Measurements from ENCODE around the gene NELL1.

Gene NELL1

DNA sequence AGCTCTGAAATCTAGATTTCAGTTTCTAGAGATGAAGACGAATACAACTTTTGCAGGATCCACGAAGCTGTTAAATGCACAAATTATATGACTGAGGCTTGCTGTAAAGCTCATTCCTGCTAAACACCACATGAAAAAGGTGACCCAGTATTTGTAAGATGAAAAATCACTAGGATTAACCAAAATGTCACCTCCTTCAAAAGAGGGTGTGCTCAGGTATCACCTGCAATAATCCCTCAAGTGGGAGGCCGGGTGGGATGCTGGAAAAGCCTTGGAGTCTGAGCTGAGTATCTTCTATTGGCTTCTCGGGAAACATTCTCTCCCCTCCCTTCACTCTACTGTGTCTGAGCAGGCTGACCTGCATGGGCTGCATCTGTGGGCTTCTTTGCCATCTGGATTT lies 195.8 kb downstream of the NELL1 start:
- Histone ChIP-seq H3K4me2 (ENCODE audit: low read length) (no peak overlapping the region), H3K9me3 (ENCODE audit: control insufficient read depth, insufficient read depth, low read length) (no peaks in the 10 kb centered on the region), H3K27me3 (ENCODE audit: control insufficient read depth, low read length) (no peaks in the 10 kb centered on the region), H3K27ac (ENCODE audit: low read depth, low read length) (no peak overlapping the region), H3K4me1 (ENCODE audit: control insufficient read depth, low read length) (no peaks in the 10 kb centered on the region), H4K20me1 (ENCODE audit: control insufficient read depth, insufficient read depth, low read depth, low read length) (no peaks in the 10 kb centered on the region), H3F3A (ENCODE audit: control insufficient read depth, insufficient read depth) (no peaks in the 10 kb centered on the region), H3K36me3 (ENCODE audit: control insufficient read depth, low read length) (no peaks in the 10 kb centered on the region), H3K9me2 (replicated peaks; ENCODE audit: control insufficient read depth, low read length) (no peaks in the 10 kb centered on the region), H3K4me3 (ENCODE audit: low read length) (no peak overlapping the region), H3K79me2 (ENCODE audit: control insufficient read depth, low read length) (no peaks in the 10 kb centered on the region)
- TF ChIP-seq, protein P1, sequence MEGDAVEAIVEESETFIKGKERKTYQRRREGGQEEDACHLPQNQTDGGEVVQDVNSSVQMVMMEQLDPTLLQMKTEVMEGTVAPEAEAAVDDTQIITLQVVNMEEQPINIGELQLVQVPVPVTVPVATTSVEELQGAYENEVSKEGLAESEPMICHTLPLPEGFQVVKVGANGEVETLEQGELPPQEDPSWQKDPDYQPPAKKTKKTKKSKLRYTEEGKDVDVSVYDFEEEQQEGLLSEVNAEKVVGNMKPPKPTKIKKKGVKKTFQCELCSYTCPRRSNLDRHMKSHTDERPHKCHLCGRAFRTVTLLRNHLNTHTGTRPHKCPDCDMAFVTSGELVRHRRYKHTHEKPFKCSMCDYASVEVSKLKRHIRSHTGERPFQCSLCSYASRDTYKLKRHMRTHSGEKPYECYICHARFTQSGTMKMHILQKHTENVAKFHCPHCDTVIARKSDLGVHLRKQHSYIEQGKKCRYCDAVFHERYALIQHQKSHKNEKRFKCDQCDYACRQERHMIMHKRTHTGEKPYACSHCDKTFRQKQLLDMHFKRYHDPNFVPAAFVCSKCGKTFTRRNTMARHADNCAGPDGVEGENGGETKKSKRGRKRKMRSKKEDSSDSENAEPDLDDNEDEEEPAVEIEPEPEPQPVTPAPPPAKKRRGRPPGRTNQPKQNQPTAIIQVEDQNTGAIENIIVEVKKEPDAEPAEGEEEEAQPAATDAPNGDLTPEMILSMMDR (IDR thresholded peaks at IDR 0.05; ENCODE audit: low read depth, low read length, poor library complexity, severe bottlenecking), result no peak
- no peak for TF ChIP-seq EZH2phosphoT487 (IDR thresholded peaks at IDR 0.05; ENCODE audit: borderline replicate concordance, low read length)

DNA sequence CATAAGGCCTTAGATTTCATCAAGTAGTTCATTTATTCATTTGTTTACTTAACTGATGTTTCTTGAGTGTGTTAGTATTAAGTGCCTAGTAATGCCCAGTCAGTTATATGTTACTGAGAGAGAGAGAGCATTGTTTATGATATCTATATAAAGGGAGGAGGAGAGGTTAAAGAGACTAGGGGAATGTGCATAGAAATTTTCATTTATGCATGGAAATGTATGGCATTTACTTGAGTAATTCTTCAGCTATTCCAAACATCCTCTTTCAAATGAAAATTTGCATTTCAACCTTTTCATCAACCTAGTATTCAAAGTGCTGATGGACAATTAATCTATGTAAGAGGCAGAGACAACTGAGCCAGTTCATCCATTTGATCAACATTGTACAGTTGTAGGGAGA lies 199.7 kb downstream of the NELL1 start:
- Histone ChIP-seq H3K9me2 (replicated peaks; ENCODE audit: control insufficient read depth, low read length) (no peaks in the 10 kb centered on the region), H3K36me3 (ENCODE audit: control insufficient read depth, low read length) (no peaks in the 10 kb centered on the region), H3F3A (ENCODE audit: control insufficient read depth, insufficient read depth) (no peaks in the 10 kb centered on the region), H4K20me1 (ENCODE audit: control insufficient read depth, insufficient read depth, low read depth, low read length) (no peaks in the 10 kb centered on the region), H3K4me2 (ENCODE audit: low read length) (no peak overlapping the region), H3K27ac (ENCODE audit: low read depth, low read length) (no peak overlapping the region), H3K4me1 (ENCODE audit: control insufficient read depth, low read length) (no peaks in the 10 kb centered on the region), H3K9me3 (ENCODE audit: control insufficient read depth, insufficient read depth, low read length) (no peaks in the 10 kb centered on the region), H3K79me2 (ENCODE audit: control insufficient read depth, low read length) (no peaks in the 10 kb centered on the region), H3K27me3 (ENCODE audit: control insufficient read depth, low read length) (no peaks in the 10 kb centered on the region), H3K4me3 (ENCODE audit: low read length) (no peak overlapping the region)
- TF ChIP-seq, protein P1 (IDR thresholded peaks at IDR 0.05; ENCODE audit: low read depth, low read length, poor library complexity, severe bottlenecking), result no peak
- TF ChIP-seq EZH2phosphoT487 (IDR thresholded peaks at IDR 0.05; ENCODE audit: borderline replicate concordance, low read length), result no peak

DNA sequence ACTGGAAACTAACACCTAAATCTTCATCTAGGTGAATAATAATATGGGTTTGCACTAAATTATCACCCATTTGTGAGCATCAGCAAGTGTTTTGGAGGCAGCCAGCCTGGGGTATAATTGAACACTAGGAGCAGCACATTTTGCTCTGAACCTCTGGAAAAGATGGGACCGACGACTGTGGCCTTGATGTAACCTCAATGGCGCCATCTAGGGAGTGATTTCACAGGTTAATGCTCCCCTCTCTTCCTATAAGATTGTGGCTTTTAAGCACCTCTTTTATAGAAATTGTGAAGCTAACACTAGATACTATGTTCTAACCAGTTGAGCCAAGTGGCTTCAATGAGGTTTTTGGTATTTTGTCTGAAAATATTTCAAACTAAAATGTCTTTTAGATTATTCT lies 203.7 kb downstream of the NELL1 start:
- Histone ChIP-seq H3K9me3 (ENCODE audit: control insufficient read depth, insufficient read depth, low read length) (no peaks in the 10 kb centered on the region), H3K27me3 (ENCODE audit: control insufficient read depth, low read length) (no peaks in the 10 kb centered on the region), H3K4me3 (ENCODE audit: low read length) (no peak overlapping the region), H3K79me2 (ENCODE audit: control insufficient read depth, low read length) (no peaks in the 10 kb centered on the region), H3K36me3 (ENCODE audit: control insufficient read depth, low read length) (no peaks in the 10 kb centered on the region), H4K20me1 (ENCODE audit: control insufficient read depth, insufficient read depth, low read depth, low read length) (no peaks in the 10 kb centered on the region), H3K4me1 (ENCODE audit: control insufficient read depth, low read length) (no peaks in the 10 kb centered on the region), H3K4me2 (ENCODE audit: low read length) (no peak overlapping the region), H3F3A (ENCODE audit: control insufficient read depth, insufficient read depth) (no peaks in the 10 kb centered on the region), H3K27ac (ENCODE audit: low read depth, low read length) (no peak overlapping the region), H3K9me2 (replicated peaks; ENCODE audit: control insufficient read depth, low read length) (no peaks in the 10 kb centered on the region)
- TF ChIP-seq, protein P1 (IDR thresholded peaks at IDR 0.05; ENCODE audit: low read depth, low read length, poor library complexity, severe bottlenecking), result peak; percentile 75
- no peak for TF ChIP-seq EZH2phosphoT487 (IDR thresholded peaks at IDR 0.05; ENCODE audit: borderline replicate concordance, low read length)

DNA sequence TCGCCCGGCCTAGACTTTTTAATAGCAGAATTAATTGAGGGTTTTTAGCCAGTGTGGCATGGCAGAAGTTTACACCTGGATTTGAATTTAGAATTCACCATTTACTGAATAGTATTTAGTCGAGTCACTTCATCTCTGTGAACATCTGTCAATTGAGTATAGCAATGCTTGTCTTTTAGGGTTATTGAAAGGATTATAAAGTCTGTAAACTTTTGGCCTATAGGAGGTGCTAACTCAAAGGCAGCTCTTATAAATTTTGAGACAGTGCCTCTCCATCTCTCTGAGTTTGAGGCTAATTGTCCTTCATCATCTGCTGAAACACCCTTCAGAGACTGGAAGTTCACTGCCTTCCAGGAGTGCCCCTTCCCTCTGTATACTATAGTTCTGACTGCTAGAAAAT lies 205.0 kb downstream of the NELL1 start:
- no peak overlapping the region for H3K27ac ChIP-seq (ENCODE audit: low read depth, low read length)
- H3K4me1 ChIP-seq (ENCODE audit: control insufficient read depth, low read length), result no peaks in the 10 kb centered on the region
- no peaks in the 10 kb centered on the region for H3K79me2 ChIP-seq (ENCODE audit: control insufficient read depth, low read length)
- no peaks in the 10 kb centered on the region for H3F3A ChIP-seq (ENCODE audit: control insufficient read depth, insufficient read depth)
- H3K9me2 ChIP-seq (replicated peaks; ENCODE audit: control insufficient read depth, low read length), result no peaks in the 10 kb centered on the region
- no peaks in the 10 kb centered on the region for H3K9me3 ChIP-seq (ENCODE audit: control insufficient read depth, insufficient read depth, low read length)
- H4K20me1 ChIP-seq (ENCODE audit: control insufficient read depth, insufficient read depth, low read depth, low read length), result no peaks in the 10 kb centered on the region
- TF ChIP-seq EZH2phosphoT487 (IDR thresholded peaks at IDR 0.05; ENCODE audit: borderline replicate concordance, low read length), result no peak
- TF ChIP-seq, protein P1 (IDR thresholded peaks at IDR 0.05; ENCODE audit: low read depth, low read length, poor library complexity, severe bottlenecking), result no peak
- no peak overlapping the region for H3K4me2 ChIP-seq (ENCODE audit: low read length)
- H3K27me3 ChIP-seq (ENCODE audit: control insufficient read depth, low read length), result no peaks in the 10 kb centered on the region
- H3K4me3 ChIP-seq (ENCODE audit: low read length), result no peak overlapping the region
- H3K36me3 ChIP-seq (ENCODE audit: control insufficient read depth, low read length), result no peaks in the 10 kb centered on the region
